Lower leg skin (tissue), 4 donors: ENCODE data around the gene RTL5. TPM values are rescaled to one million over a fixed set of nuclear protein-coding genes. Genes with fewer than 3 reads are reported as not detected.

Experiments used
- DNase-seq, 2 donors: peaks; one replicate each; pipeline ENCODE4 v3.0.0-alpha.2; 2019; ENCODE audit warnings: low spot score in 2 of 2
- H3K4me3 ChIP-seq: fragments of 200-600 bp; sonication (generic); 2 replicates; pipeline ENCODE4 v1.5.1; 2017; ENCODE audit warnings: mild to moderate bottlenecking, low read depth; ENCODE audit not compliant: poor library complexity, severe bottlenecking
- POLR2A ChIP-seq, 2 donors: fragments of 450-650 bp; IDR thresholded peaks; one replicate each; pipeline ENCODE4 v1.6.1; 2016 to 2017; ENCODE audit warnings: antibody characterized with exemption in 2 of 2, mild to moderate bottlenecking in 1 of 2, moderate library complexity in 1 of 2
- WGBS, 2 donors: methylation state at CpG; one replicate each; pipeline ENCODE4 v1.1.5; 2018; 5-methylcytosine and 5-hydroxymethylcytosine counted together
- intact Hi-C: fragments of 100-400 bp; cut with DNase I; formaldehyde crosslinking; loops from one replicate; pipeline ENCODE4 v1.15.0; 2023; ENCODE audit warnings: low total_unique reads
- total RNA-seq, 4 donors: library from RNA; depleted of rRNA; stranded (reverse); fragments of >200 nt; gene quantifications; one replicate each; pipeline ENCODE4 v1.1.0, GENCODE V29; 2016
- TF ChIP-seq, protein P1 (sequence below), 3 donors: fragments of 450-650 bp; IDR thresholded peaks; one replicate each; pipeline ENCODE4 v1.5.1; 2016; ENCODE audit warnings: antibody characterized with exemption in 3 of 3, mild to moderate bottlenecking in 3 of 3, moderate library complexity in 2 of 3

RTL5 gene
- total RNA-seq, 4 donors from 2014 or later = 0.46 to 1.9 (median 1.2) TPM

DNA sequence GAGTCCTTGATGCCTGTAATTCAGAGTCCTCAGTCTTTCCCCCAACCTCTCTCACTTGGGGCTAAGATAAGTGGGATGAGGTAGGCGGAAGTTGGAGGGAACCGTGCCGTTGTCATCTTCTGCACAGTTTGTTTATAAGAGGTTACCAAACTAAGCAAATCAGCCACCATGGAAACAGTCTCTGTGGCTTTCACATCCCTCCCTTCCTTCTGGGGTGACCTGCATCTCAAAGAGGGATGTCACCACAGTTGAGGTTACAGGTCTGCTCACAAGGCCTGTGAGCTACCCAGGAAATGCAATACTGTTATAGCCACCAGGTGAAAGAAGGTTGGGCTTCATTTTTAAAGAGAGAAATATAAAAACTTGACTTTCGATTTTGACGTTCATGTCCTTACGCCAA lies 26.3 kb downstream of the RTL5 start:
- DNase-seq = peak in 1 of 2 donors; percentile 40
- TF ChIP-seq POLR2A (IDR thresholded peaks at IDR 0.05) = no peak
- TF ChIP-seq, protein P1, sequence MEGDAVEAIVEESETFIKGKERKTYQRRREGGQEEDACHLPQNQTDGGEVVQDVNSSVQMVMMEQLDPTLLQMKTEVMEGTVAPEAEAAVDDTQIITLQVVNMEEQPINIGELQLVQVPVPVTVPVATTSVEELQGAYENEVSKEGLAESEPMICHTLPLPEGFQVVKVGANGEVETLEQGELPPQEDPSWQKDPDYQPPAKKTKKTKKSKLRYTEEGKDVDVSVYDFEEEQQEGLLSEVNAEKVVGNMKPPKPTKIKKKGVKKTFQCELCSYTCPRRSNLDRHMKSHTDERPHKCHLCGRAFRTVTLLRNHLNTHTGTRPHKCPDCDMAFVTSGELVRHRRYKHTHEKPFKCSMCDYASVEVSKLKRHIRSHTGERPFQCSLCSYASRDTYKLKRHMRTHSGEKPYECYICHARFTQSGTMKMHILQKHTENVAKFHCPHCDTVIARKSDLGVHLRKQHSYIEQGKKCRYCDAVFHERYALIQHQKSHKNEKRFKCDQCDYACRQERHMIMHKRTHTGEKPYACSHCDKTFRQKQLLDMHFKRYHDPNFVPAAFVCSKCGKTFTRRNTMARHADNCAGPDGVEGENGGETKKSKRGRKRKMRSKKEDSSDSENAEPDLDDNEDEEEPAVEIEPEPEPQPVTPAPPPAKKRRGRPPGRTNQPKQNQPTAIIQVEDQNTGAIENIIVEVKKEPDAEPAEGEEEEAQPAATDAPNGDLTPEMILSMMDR (IDR thresholded peaks at IDR 0.05) = no peak
- no peak overlapping the region for H3K4me3 ChIP-seq
- WGBS, 2 donors = 73 to 80% methylated on average over 6 of the region's 6 CpGs
- intact Hi-C loops = no loop called here

DNA sequence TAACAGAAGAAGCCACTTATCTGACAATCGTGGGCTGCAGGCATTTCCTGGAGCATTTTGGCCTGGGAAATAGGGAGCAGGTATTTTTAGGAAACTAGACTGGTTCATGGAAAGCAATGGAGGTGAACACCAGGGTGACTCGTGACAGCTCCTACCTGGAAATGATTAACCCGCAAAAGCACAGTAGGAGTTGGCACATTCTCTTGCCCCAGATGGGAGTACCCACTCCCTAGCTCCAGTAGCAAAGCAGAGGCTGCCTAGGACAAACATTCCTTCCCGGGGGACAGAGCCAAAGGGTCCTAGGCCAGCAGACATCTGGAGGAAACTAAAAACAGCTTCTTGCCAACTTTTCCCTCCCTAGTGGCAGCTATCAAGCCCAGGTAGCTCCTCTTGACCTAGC lies 29.0 kb downstream of the RTL5 start:
- intact Hi-C loops = no loop called here
- peak in 1 of 2 donors; percentile 65 for DNase-seq
- no peak overlapping the region for H3K4me3 ChIP-seq
- WGBS, 2 donors = 48 to 72% methylated on average over 4 of the region's 4 CpGs
- TF ChIP-seq, protein P1 (IDR thresholded peaks at IDR 0.05) = no peak
- TF ChIP-seq POLR2A (IDR thresholded peaks at IDR 0.05) = no peak

DNA sequence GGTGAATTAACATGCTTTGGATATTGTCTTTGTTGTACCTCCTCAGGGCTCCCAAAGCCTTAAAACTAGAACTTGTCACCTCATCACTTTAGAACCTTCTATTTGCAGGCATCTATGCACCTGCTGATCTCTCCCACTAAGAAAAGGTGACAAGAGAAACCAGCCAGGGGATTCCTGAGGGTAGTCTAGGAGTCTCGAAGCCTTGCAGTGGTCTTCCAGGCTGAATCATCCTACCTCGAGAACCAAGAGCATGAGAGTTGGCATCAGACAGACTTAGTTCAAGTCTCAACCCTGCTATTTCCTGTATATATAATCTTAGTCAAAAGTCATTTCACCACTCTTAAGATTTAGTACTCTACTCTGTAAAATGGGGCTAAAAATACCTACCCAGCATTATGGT lies 29.6 kb downstream of the RTL5 start:
- 63 to 86% methylated on average over 2 of the region's 2 CpGs for WGBS, 2 donors
- no peak for TF ChIP-seq POLR2A (IDR thresholded peaks at IDR 0.05)
- TF ChIP-seq, protein P1 (IDR thresholded peaks at IDR 0.05) = no peak
- H3K4me3 ChIP-seq = no peak overlapping the region
- intact Hi-C loops = no loop called here
- DNase-seq = no peak

DNA sequence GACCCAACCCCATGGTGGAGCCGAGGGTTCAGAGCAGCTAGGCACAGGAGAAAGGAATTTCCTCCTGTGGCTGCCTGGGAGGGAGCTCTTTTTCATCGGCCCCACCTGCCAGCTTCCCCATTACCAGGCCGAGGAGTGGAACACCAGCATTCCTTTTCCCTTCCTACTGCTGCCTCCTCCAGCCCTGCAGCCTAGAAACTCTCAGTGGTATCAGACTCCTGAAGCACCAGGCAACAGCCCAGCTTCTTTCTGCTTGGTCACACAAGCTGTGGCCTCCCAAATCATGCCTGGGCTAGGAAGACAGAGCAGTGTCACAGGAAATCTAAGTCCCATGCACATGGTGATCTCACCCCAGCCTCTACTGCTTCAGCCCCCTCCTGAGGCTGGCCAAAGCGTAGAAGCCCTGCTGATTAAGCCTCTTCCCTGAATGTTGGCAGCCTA lies 30.1 kb downstream of the RTL5 start:
- WGBS, 2 donors = 23 to 67% methylated on average over 3 to 4 of the region's 4 CpGs
- peak in 1 of 2 donors; percentile 81 for DNase-seq
- intact Hi-C loops = no loop called here
- TF ChIP-seq POLR2A (IDR thresholded peaks at IDR 0.05) = no peak
- TF ChIP-seq, protein P1 (IDR thresholded peaks at IDR 0.05) = no peak
- no peak overlapping the region for H3K4me3 ChIP-seq

GRCh38 chrX:72100824-72101351 lies 30.8 kb downstream of the RTL5 start:
- DNase-seq = peak in 1 of 2 donors; percentile 84
- 78 to 79% methylated on average over 7 to 9 of the region's 9 CpGs for WGBS, 2 donors
- intact Hi-C loops = no loop called here
- no peak for TF ChIP-seq POLR2A (IDR thresholded peaks at IDR 0.05)
- TF ChIP-seq, protein P1 (IDR thresholded peaks at IDR 0.05) = no peak
- H3K4me3 ChIP-seq = no peak overlapping the region
